ENCODE measurements around the gene SAP30L. TPM values are rescaled to one million over a fixed set of nuclear protein-coding genes. Genes with fewer than 3 reads are reported as not detected.

SAP30L gene
- total and polyA plus RNA-seq, 2 of the 13 experiments (the other 11 are each of a cell fraction or from before 2014, with no cell fraction given): 27.9 to 37.2 TPM

DNA sequence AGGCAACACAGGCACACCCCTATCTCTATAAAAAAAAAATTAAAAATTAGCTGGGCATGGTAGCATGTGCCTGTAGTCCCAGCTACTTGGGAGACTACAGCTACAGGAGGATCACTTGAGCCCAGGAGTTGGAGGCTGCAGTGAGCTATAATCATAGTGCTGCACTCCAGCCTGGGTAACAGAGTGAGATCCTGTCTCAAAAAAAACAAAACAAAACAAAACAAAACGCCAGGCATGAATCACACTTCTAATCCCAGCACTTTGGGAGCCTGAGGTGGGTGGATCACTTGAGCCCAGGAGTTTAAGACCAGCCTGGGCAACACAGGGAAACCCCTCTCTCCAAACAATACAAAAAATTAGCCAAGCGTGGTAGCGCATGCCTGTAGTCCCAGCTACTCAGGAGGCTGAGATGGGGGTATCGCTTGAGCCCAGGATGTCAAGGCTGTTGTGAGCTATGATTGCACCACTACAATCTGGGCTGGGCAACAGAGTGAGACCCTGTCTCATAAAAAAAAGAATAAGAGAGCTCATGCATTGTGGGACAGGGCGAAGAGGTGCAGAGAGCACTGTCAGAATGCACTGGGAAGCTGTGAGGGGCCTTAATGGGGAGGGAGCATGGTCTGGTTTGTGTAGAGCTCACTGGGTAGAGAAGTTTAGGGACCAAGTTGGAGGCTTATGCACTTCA, 8.4 kb upstream of the SAP30L start:
- DNase-seq (ENCODE audit: low spot score): no peak
- ChIA-PET POLR2A (no interaction called here), CTCF (ENCODE audit: low intra/inter-chr PET ratio, low total read pairs) (no interaction called here)
- Histone ChIP-seq H3K9ac (ENCODE audit: insufficient read depth, low read depth, low read length) (no peak overlapping the region), H3K27ac (ENCODE audit: extremely low read length, insufficient read depth, low read length) (no peak overlapping the region), H3K9me3 (ENCODE audit: low read length) (no peaks in the 10 kb centered on the region), H3K4me3 (replicated peaks in 1 of 3; ENCODE audit: insufficient read depth in 1 of 3, low read depth in 2 of 3, low read length in 3 of 3) (no peak overlapping the region), H3K27me3 (ENCODE audit: control insufficient read depth in 1 of 2, insufficient read depth in 2 of 2, low read length in 2 of 2) (no peaks in the 10 kb centered on the region; a peak in 1 of 5 replicates), H3K79me2 (ENCODE audit: insufficient read depth, low read length) (no peaks in the 10 kb centered on the region), H3K4me2 (ENCODE audit: low read depth, low read length) (no peak overlapping the region), H3K4me1 (ENCODE audit: insufficient read depth, low read length) (no peaks in the 10 kb centered on the region), H3K36me3 (replicated peaks in 1 of 2; ENCODE audit: control insufficient read depth in 1 of 2, insufficient read depth in 2 of 2, low read length in 2 of 2) (peaks cover 0 to 26% of the 10 kb centered on the region in 2 experiments; a peak in 4 of 5 replicates), H4K20me1 (ENCODE audit: insufficient read depth, low read length) (no peaks in the 10 kb centered on the region), H2AFZ (ENCODE audit: low read length) (no peak overlapping the region)
- in situ Hi-C loops (cut with HindIII; ENCODE audit: extremely low pct_ligation_motif_present, low pct_unique_long_range_greater_than_20kb) (no loop called here), intact Hi-C loops (cut with micrococcal nuclease; ENCODE audit: unreplicated experiment) (no loop called here)
- ATAC-seq: no peak
- FAIRE-seq: no peak
- 93% methylated on average over 5 of the region's 5 CpGs for WGBS (ENCODE audit: low lambda C conversion rate)
- no peak for TF ChIP-seq RCOR2 (CRISPR knock-in tag; IDR thresholded peaks at IDR 0.05)
- no peak for TF ChIP-seq AGO1 (IDR thresholded peaks at IDR 0.05; ENCODE audit: low read depth, low read length, poor library complexity, severe bottlenecking)
- no peak for TF ChIP-seq MAFK (conservative IDR thresholded peaks at IDR 0.05 in 1 of 2, IDR thresholded peaks at IDR 0.05 in 1 of 2; ENCODE audit: low read length in 2 of 2)
- BruUV-seq (replicated peaks): no TSS peak

DNA sequence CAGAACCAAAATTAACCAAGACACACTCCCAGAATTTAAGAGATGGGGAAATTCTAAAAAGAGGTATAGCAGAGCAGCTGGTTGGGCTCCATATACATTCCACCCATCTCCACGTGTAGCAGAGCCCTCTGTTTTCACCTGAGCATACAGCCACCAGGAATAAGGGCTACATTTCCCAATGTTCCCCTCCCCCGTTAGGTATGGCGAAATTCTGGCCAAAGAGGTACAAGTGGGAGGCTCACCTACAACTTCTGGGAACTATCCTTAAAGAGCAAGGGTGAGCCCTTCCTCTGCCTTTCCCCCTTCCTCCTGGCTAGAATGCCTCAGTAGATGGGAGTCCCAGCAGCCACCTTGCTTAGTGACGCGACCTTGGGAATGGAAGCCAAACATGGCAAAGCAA, 5.3 kb upstream of the SAP30L start:
- no peaks in the 10 kb centered on the region for H3K9me3 ChIP-seq (ENCODE audit: low read length)
- H3K9ac ChIP-seq (ENCODE audit: insufficient read depth, low read depth, low read length): no peak overlapping the region
- TF ChIP-seq ZNF281 (CRISPR knock-in tag; IDR thresholded peaks at IDR 0.05; ENCODE audit: borderline replicate concordance): peak; percentile 59
- TF ChIP-seq PAF1 (CRISPR knock-in tag; IDR thresholded peaks at IDR 0.05): no peak
- no peak overlapping the region for H3K27ac ChIP-seq (ENCODE audit: extremely low read length, insufficient read depth, low read length)
- H3K36me3 ChIP-seq (replicated peaks in 1 of 2; ENCODE audit: control insufficient read depth in 1 of 2, insufficient read depth in 2 of 2, low read length in 2 of 2): peaks cover 0 to 27% of the 10 kb centered on the region in 2 experiments; a peak in 4 of 5 replicates
- no peaks in the 10 kb centered on the region for H4K20me1 ChIP-seq (ENCODE audit: insufficient read depth, low read length)
- POLR2A ChIA-PET: no interaction called here
- intact Hi-C loops (cut with micrococcal nuclease; ENCODE audit: unreplicated experiment) (no loop called here), in situ Hi-C loops (cut with HindIII; ENCODE audit: extremely low pct_ligation_motif_present, low pct_unique_long_range_greater_than_20kb) (no loop called here)
- H3K4me3 ChIP-seq (replicated peaks in 1 of 3; ENCODE audit: insufficient read depth in 1 of 3, low read depth in 2 of 3, low read length in 3 of 3): no peak overlapping the region
- no peak for DNase-seq (ENCODE audit: low spot score)
- peaks cover 3% of the 10 kb centered on the region for H3K79me2 ChIP-seq (ENCODE audit: insufficient read depth, low read length)
- 100% methylated on average over 2 of the region's 5 CpGs for WGBS (ENCODE audit: low lambda C conversion rate)
- BruUV-seq (replicated peaks): no TSS peak
- CTCF ChIA-PET (ENCODE audit: low intra/inter-chr PET ratio, low total read pairs): no interaction called here
- no peak for FAIRE-seq
- no peak overlapping the region for H2AFZ ChIP-seq (ENCODE audit: low read length)
- peaks cover 7% of the 10 kb centered on the region; the same call in 1 of the 2 replicates for H3K4me1 ChIP-seq (ENCODE audit: insufficient read depth, low read length)
- H3K4me2 ChIP-seq (ENCODE audit: low read depth, low read length): no peak overlapping the region
- H3K27me3 ChIP-seq (ENCODE audit: control insufficient read depth in 1 of 2, insufficient read depth in 2 of 2, low read length in 2 of 2): no peaks in the 10 kb centered on the region; a peak in 1 of 5 replicates
- ATAC-seq: no peak
